Stimulated activated naive CD4-positive, alpha-beta T cell treated with Interleukin-2 at 50 U/mL for 16 hours (primary cell): ENCODE results near the gene ADGRV1.
A peak's percentile ranks its signal among the peaks of the same experiment; 100 is the strongest.

Source experiments
- DNase-seq: peaks from one replicate; lab custom pipeline; 2025; lab: John Stamatoyannopoulos, UW

The ADGRV1 gene, protein sequence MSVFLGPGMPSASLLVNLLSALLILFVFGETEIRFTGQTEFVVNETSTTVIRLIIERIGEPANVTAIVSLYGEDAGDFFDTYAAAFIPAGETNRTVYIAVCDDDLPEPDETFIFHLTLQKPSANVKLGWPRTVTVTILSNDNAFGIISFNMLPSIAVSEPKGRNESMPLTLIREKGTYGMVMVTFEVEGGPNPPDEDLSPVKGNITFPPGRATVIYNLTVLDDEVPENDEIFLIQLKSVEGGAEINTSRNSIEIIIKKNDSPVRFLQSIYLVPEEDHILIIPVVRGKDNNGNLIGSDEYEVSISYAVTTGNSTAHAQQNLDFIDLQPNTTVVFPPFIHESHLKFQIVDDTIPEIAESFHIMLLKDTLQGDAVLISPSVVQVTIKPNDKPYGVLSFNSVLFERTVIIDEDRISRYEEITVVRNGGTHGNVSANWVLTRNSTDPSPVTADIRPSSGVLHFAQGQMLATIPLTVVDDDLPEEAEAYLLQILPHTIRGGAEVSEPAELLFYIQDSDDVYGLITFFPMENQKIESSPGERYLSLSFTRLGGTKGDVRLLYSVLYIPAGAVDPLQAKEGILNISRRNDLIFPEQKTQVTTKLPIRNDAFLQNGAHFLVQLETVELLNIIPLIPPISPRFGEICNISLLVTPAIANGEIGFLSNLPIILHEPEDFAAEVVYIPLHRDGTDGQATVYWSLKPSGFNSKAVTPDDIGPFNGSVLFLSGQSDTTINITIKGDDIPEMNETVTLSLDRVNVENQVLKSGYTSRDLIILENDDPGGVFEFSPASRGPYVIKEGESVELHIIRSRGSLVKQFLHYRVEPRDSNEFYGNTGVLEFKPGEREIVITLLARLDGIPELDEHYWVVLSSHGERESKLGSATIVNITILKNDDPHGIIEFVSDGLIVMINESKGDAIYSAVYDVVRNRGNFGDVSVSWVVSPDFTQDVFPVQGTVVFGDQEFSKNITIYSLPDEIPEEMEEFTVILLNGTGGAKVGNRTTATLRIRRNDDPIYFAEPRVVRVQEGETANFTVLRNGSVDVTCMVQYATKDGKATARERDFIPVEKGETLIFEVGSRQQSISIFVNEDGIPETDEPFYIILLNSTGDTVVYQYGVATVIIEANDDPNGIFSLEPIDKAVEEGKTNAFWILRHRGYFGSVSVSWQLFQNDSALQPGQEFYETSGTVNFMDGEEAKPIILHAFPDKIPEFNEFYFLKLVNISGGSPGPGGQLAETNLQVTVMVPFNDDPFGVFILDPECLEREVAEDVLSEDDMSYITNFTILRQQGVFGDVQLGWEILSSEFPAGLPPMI (N-terminal part only)

GRCh38 chr5:90558344-90559192 is at the start of gene ADGRV1:
Gene ADGRV1, plus strand, starts transcription at chr5:90558797. Its CDS starts 99 bp downstream, at chr5:90558896.
- no peak for DNase-seq

GRCh38 chr5:90510438-90510837 is 48.2 kb upstream of the ADGRV1 start:
- DNase-seq, result no peak

- no peak for DNase-seq
Measured at GRCh38 chr5:90514520-90514919, 44.1 kb upstream of the ADGRV1 start.

- no peak for DNase-seq
Measured at GRCh38 chr5:90518661-90519060, 39.9 kb upstream of the ADGRV1 start.

DNA sequence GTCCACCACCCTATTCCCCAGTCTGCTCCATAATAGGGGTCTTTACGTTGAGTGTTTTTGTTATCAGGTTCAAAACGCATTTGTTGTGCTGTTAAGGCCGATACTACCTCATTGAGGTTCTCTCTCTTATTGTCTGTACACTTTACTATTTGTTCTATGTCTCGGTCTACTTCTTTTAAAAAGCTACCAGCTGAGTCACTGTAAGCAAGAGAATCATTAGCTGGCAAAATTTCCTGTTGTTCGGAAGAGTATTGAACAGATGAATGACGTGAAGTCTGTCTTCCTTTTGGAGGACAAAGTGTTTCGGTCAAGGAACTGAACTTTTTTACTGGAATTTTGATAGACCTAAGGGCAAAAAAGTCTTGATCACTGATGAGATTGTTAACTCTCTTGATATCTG is 39.5 kb upstream of the ADGRV1 start:
- DNase-seq, result no peak

- DNase-seq, result peak; percentile 18
Measured at GRCh38 chr5:90528601-90529193, 29.9 kb upstream of the ADGRV1 start.

GRCh38 chr5:90529194-90529938 is 29.2 kb upstream of the ADGRV1 start, which contains the start of gene LYSMD3:
Gene LYSMD3, minus strand, starts transcription at chr5:90529584. Its CDS starts 4,295 bp downstream, at chr5:90525289.
- peak; percentile 94 for DNase-seq

DNA sequence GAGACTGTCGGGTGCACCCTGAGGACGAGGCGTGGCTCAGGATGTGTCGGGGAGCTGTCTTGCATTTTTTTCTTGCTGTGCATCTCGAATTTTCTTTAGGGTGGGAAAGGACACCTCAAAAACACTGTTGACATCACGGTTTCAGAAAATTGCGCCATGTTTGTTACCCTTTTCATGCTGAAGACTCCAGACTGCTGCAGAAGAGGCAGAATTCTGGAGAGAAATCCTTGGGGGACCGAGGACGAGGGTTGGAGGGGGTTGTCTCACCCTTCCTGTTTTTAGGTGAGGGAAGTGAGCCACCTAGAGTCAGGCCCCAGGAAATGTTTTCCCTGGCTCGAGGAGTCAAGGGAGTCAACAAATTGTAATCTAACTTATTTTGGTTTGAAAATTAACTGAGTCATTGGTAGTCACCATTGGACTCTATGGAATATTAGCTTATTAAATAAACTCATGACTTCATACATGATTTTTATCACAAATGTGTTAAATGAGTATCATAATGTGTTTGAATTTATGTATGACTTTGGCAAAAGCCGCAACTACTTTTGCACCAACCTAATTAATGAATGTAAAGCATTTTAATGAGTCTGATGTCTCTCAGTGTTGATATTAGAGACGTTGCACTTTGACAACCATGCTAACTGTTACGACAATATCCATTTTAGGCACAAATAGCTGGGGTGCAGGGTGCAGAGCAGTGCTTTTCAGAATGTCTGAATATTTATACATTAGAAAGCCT is 28.5 kb upstream of the ADGRV1 start:
- peak; percentile 58 for DNase-seq

DNA sequence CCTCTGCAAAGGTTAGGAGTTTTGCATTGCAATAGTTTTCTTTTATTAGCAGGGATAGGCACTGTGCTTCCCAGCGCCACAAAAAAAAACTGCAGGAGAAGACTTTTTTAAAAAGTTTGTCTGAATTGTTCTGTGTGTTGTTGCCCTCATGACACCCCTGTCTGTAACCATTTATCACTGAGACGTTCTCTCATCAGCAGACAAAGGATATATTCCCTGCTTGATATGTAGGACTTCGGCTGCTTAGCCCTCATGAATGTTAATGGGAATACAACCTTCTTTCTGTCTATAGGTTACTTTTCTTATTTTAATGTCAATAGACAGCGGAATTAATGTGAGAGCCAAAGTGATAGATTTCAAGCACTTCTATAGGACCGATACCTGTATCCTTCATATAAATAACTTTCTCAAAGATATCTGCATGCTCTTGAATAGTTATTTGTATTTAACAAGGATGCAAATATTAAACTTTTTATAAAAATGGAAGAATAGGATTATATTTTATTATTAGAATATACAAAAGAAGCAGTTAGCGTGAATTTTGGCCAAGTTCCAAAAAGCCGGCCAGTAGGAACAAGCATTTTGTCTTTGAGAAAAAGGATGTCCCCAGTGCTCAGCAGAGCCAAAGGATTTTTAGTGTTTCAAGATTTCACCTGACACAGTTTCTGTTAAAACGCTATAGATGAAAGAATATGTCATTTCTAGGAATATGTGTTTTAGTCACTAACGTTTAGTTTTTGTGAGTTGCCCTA is 27.7 kb upstream of the ADGRV1 start:
- no peak for DNase-seq

DNA sequence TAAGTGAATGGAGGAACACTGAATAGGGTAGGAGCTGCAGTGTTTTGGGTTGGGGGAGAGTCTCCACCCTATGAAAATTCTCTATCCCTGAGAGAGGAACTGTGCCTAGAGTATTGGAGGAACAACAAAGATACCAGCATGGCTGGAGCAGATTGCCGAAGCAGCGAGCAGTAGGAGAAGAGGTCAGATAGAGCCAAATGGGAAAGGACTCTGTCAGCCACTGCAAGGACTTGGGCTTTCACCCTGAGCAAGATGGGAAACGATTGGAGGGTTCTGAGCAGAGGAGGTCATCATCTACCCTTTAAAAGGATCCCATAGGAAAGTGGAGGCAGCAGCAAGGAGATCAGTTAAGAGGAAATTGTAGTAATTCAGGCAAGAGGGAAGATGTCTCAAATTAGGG is 24.8 kb upstream of the ADGRV1 start:
- no peak for DNase-seq

- no peak for DNase-seq
Measured at GRCh38 chr5:90534922-90535321, 23.7 kb upstream of the ADGRV1 start.

GRCh38 chr5:90542827-90543519 is 15.6 kb upstream of the ADGRV1 start:
- no peak for DNase-seq

DNA sequence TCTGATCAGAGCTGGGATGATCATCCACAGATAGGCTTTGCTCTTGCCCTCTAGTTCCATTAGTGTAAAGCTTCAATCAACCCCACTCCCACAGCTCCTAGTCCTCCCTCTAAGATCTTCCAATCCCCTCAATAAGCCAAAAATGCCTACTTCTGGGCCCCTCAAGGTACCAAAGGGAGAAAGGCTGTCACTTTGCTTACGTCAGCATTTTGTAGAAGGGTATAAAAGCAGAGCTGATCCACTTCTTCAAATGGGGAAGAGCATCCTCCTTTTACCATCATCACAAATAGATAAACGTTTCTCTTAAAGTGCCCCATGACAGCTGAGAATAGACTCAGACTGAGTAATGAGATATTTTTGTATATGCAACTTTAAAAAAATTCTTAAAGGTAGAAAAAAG is 13.1 kb upstream of the ADGRV1 start:
- no peak for DNase-seq

DNA sequence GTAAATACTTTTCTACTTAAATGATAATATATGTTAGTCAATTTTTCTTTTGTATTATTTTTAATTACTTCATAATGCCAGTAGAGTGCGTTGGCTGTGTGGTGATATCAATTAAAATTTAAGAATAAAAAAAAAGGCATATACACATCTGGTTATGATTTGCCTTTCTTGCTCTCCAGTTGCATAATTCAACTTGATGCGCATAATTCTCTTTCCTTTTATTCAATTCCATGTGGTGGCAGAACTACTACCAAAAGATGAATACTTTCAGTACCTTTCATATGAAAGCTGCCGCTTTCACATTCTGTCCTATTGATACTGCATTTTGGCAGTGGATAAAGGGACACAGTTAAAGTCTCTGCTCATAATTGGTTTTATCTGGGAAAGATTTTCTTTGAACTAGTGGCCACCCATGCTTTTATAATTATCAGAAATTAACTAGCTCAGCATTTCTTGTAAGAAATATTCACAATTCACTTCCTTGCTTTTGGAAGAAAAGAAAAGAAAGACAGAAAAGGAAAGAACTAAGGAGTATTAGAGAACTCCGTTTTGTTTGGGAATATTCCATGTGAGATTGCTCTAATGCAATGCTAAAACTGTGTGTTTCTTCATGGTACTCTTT is 12.3 kb upstream of the ADGRV1 start:
- no peak for DNase-seq

DNA sequence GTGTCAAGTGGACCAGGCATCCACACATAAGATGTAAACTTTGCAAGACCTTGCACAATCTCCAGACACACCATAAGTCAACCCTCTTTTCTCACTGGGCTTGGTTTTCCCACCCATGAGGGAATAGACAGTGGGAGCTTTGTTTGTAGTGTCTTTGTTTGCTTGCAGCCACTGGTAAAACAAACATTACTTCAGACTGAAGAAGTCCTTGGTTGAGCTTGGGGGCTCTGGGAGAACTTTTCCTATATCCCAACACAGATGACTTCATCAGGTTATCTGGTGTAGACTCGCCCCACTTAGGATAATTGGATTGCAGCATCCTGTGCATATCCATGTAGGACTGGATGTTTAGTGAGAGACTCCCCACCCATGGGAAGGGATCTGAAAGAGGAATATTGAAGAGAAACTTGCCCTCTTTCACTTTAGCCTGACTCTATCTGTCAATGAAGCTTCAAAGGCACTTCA is 11.5 kb upstream of the ADGRV1 start:
- no peak for DNase-seq

- no peak for DNase-seq
Measured at GRCh38 chr5:90548069-90548593, 10.5 kb upstream of the ADGRV1 start.

- DNase-seq, result no peak
Measured at GRCh38 chr5:90549223-90549622, 9.4 kb upstream of the ADGRV1 start.
